Measurements from ENCODE around the gene UBE2A. TPM values are rescaled to one million over a fixed set of nuclear protein-coding genes. Genes with fewer than 3 reads are reported as not detected.

The UBE2A gene
- total and polyA plus RNA-seq, 2 of the 13 experiments (the other 11 are each of a cell fraction or from before 2014, with no cell fraction given): 17.0 to 30.5 TPM

- TF ChIP-seq THRA (CRISPR knock-in tag; IDR thresholded peaks at IDR 0.05; ENCODE audit: borderline replicate concordance) (no peak), RXRB (CRISPR knock-in tag; IDR thresholded peaks at IDR 0.05; ENCODE audit: borderline replicate concordance) (peak; percentile 22; the same call in 1 of the 2 replicates), ZNF761 (CRISPR knock-in tag; conservative IDR thresholded peaks at IDR 0.05) (no peak), SKI (IDR thresholded peaks at IDR 0.05; ENCODE audit: partially characterized antibody) (peak; percentile 63), FOXP4 (CRISPR knock-in tag; IDR thresholded peaks at IDR 0.05) (0 out of 2 replicates have a peak, but pooled peaks have one; percentile 15), ETV6 (CRISPR knock-in tag; conservative IDR thresholded peaks at IDR 0.05) (no peak), ZBTB14 (CRISPR knock-in tag; IDR thresholded peaks at IDR 0.05) (peak; percentile 23; the same call in 1 of the 2 replicates), RBAK (CRISPR knock-in tag; IDR thresholded peaks at IDR 0.05) (no peak), ZNF331 (CRISPR knock-in tag; IDR thresholded peaks at IDR 0.05) (0 out of 2 replicates have a peak, but pooled peaks have one; percentile 23), ZC3H13 (CRISPR knock-in tag; IDR thresholded peaks at IDR 0.05) (peak; percentile 65; the same call in 1 of the 2 replicates), GMEB1 (CRISPR knock-in tag; IDR thresholded peaks at IDR 0.05; ENCODE audit: borderline replicate concordance) (peak; percentile 62), ZNF205 (CRISPR knock-in tag; IDR thresholded peaks at IDR 0.05) (no peak), HES4 (CRISPR knock-in tag; IDR thresholded peaks at IDR 0.05; ENCODE audit: borderline replicate concordance) (0 out of 2 replicates have a peak, but pooled peaks have one; percentile 23), ZNF350 (CRISPR knock-in tag; IDR thresholded peaks at IDR 0.05; ENCODE audit: borderline replicate concordance, low read depth) (peak; percentile 14; the same call in 1 of the 2 replicates), MTF1 (CRISPR knock-in tag; IDR thresholded peaks at IDR 0.05) (no peak), ZBTB7B (CRISPR knock-in tag; IDR thresholded peaks at IDR 0.05) (no peak), LCORL (IDR thresholded peaks at IDR 0.05) (no peak), LCORL (CRISPR knock-in tag; IDR thresholded peaks at IDR 0.05) (0 out of 2 replicates have a peak, but pooled peaks have one; percentile 59), CC2D1A (CRISPR knock-in tag; IDR thresholded peaks at IDR 0.05) (no peak), ARNT (IDR thresholded peaks at IDR 0.05) (no peak), ASH2L (IDR thresholded peaks at IDR 0.05; ENCODE audit: insufficient read length, low read depth, low read length) (peak; percentile 68), KLF12 (CRISPR knock-in tag; IDR thresholded peaks at IDR 0.05; ENCODE audit: borderline replicate concordance) (no peak), ETV5 (CRISPR knock-in tag; IDR thresholded peaks at IDR 0.05; ENCODE audit: borderline replicate concordance) (peak; percentile 10; the same call in 1 of the 2 replicates), SIN3A (IDR thresholded peaks at IDR 0.05; ENCODE audit: borderline replicate concordance, low read depth, low read length) (peak; percentile 64; the same call in 1 of the 2 replicates)
Observed at GRCh38 chrX:119574394-119575266, at the start of gene UBE2A (continued).

Data from HepG2 (cell line).